Activated T-helper 1 cell treated with anti-CD3 and anti-CD28 coated beads, Interleukin-12 subunit alpha, Interleukin-12 subunit beta, Interleukin-2, Interleukin-4 antibody, amounts not matched to agents 30 ng/mL and 10 ng/mL and 1 ng/mL, durations not matched to agents 14 hours and 24 hours and 36 hours (primary cell): ENCODE measurements around the gene ST14. TPM values are rescaled to one million over a fixed set of nuclear protein-coding genes. Genes with fewer than 3 reads are reported as not detected.

Experiments used
- DNase-seq: peaks from one replicate; pipeline ENCODE4 v3.0.0; 2021; ENCODE audit warnings: low spot score
- H3K27ac Mint-ChIP-seq: one replicate; pipeline ENCODE4 v1.8.0; 2021; ENCODE audit warnings: mild to moderate bottlenecking, mixed read lengths
- H3K27me3 Mint-ChIP-seq: one replicate; pipeline ENCODE4 v1.8.0; 2022; ENCODE audit warnings: mild to moderate bottlenecking, moderate library complexity, mixed read lengths; ENCODE audit not compliant: insufficient read depth
- H3K36me3 Mint-ChIP-seq: one replicate; pipeline ENCODE4 v1.8.0; 2021; ENCODE audit warnings: low read depth, mixed read lengths
- H3K4me1 Mint-ChIP-seq: one replicate; pipeline ENCODE4 v1.8.0; 2021; ENCODE audit warnings: low read depth, mixed read lengths
- H3K4me3 Mint-ChIP-seq: one replicate; pipeline ENCODE4 v1.8.0; 2021; ENCODE audit warnings: mild to moderate bottlenecking, moderate library complexity, mixed read lengths
- H3K9me3 Mint-ChIP-seq: one replicate; pipeline ENCODE4 v1.8.0; 2021; ENCODE audit warnings: mixed read lengths
- intact Hi-C: fragments of 100-400 bp; cut with micrococcal nuclease; formaldehyde crosslinking; loops from one replicate; pipeline ENCODE4 v1.15.1; 2024
- total RNA-seq: library from RNA; stranded (reverse); gene quantifications from 2 replicates; pipeline ENCODE4 v1.2.3, GENCODE V29; 2022

Gene ST14
- not detected in 2 replicates for total RNA-seq

DNA sequence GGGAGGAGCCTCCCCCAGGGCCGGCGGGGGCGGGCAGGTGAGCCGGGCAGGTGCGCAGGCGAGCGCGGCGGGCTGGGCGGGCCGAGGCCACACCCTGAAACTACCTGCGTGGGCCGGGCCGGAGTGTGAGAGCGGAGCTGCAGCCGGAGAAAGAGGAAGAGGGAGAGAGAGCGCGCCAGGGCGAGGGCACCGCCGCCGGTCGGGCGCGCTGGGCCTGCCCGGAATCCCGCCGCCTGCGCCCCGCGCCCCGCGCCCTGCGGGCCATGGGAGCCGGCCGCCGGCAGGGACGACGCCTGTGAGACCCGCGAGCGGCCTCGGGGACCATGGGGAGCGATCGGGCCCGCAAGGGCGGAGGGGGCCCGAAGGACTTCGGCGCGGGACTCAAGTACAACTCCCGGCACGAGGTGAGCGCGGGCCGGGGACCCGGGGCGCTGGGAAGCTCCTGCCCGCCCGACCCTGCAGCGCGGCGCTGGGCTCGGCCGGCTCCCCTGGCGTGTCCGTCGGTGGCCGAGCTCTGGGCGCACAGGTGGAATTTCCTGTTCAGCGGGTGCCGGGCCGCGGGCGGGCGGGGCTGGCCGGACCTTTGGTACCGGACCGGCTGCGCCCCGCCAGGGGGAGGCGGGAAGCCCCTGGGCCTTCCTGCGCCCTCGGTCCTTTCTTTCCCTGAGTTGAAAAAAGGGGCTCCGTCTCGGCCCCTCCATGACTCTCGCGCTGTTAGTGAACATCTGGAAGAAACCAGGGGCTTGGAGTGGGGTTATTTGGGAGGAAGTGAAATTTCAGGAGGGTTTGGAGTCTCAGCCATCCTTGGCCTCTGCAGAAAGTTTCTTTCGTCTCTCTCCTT is at the start of gene ST14:
ST14 (plus strand) TSS at position 126 of the 841 bp plus-strand sequence; CDS start at position 324, 198 bp downstream.
- Mint-ChIP-seq H3K36me3 (no peaks in the 10 kb centered on the region), H3K9me3 (no peaks in the 10 kb centered on the region), H3K4me1 (no peaks in the 10 kb centered on the region), H3K27ac (no peak within 1 kb of the TSS), H3K27me3 (peaks cover 55% of the 10 kb centered on the region), H3K4me3 (peak within 1 kb of the TSS; percentile 52)
- intact Hi-C loops, result no loop called here
- DNase-seq, result no peak

DNA sequence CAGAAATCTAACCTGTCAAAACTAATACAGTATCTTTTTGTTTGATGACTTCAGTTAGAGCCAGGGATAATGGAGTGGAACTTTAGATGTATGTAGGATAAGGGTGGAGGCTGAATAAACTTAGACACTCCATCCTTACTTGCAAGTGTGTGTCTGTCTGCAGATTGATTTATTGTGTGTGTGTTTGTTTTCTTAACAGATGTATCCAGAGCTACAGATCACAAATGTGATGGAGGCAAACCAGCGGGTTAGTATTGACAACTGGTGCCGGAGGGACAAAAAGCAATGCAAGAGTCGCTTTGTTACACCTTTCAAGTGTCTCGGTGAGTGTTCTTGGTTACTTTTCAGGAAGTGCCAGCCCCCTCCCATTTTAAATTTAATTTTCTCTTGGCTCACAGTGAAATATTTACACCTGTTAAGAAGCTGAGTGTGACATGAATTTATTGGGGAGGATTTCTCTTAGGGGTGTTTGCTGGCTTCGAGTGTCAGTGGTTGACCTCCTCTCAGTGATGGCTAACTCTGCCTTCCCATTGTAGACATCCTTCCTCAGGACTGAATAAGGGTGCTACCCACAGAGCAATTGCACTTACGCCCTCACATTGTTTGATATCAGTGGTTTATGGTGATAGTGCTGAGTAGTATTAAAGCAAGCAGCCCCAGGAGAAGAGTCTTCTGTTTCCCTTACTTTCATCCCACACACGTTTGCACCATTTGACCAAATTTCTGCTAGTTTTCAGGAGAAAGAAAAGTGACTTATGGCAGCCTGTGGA is 49.1 kb upstream of the ST14 start:
- intact Hi-C loops, result no loop called here
- peaks cover 8% of the 10 kb centered on the region for H3K36me3 Mint-ChIP-seq
- no peak overlapping the region for H3K4me3 Mint-ChIP-seq
- no peaks in the 10 kb centered on the region for H3K9me3 Mint-ChIP-seq
- H3K27ac Mint-ChIP-seq, result no peak overlapping the region
- peaks cover 9% of the 10 kb centered on the region for H3K27me3 Mint-ChIP-seq
- no peaks in the 10 kb centered on the region for H3K4me1 Mint-ChIP-seq
- no peak for DNase-seq

DNA sequence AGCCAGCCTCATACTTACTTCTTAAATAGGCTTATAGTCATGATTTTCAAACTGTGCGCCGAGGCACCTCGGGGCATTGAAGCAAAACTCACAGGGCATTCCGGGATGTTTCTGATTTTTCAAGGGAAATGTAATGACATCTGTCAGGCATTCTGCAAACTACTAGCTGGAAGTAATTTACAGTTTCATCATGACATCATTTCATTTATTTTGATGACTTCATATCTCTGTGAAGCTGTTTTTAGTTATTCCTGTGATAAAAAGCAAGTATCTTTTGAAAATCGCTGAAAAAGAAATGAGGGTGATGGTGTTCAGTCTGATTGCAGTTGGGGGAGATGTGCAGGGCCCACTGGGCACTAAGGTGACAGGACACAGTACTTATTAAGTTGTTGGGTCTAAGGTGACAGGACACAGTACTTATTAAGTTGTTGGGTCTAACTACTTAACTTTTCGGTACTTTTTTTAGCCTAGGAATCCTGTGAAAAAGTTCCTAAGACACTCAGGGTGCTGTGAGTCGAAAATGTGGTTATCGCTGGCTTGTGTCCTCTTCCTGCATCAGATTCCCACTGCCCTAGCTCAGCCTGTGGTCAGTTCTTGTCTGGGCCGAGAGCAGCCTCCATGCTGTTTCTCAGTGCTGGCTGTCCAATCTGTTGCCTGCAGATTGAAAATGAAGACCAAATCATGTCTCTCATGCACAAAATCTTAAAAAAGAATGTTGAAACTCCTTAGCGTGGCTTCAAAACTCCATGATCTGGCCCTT is 47.3 kb upstream of the ST14 start:
- H3K4me1 Mint-ChIP-seq, result no peaks in the 10 kb centered on the region
- H3K4me3 Mint-ChIP-seq, result no peak overlapping the region
- H3K9me3 Mint-ChIP-seq, result no peaks in the 10 kb centered on the region
- peaks cover 12% of the 10 kb centered on the region for H3K27me3 Mint-ChIP-seq
- peaks cover 6% of the 10 kb centered on the region for H3K36me3 Mint-ChIP-seq
- DNase-seq, result no peak
- intact Hi-C loops, result no loop called here
- H3K27ac Mint-ChIP-seq, result no peak overlapping the region

DNA sequence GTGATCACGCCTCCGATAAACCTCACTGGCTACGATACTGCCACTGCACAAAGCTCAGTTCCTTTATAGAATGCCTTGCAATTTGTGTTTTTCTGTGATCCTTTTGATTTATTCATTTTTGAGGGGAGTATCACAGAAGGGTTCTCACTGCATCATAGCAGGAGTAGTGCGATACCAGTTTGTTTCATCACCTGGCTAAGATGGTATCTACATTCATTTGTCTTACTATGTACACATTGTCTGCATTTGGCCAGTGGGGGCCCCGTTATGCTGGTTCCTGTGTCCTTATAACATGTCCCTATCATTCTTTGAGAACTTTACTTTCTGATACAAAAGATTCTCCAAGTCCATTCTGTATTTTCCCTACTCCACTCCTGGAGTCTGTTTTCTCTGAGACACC is 45.3 kb upstream of the ST14 start:
- Mint-ChIP-seq H3K4me1 (peaks cover 11% of the 10 kb centered on the region), H3K27ac (no peak overlapping the region), H3K36me3 (peaks cover 6% of the 10 kb centered on the region), H3K9me3 (no peaks in the 10 kb centered on the region), H3K27me3 (peaks cover 14% of the 10 kb centered on the region), H3K4me3 (no peak overlapping the region)
- intact Hi-C loops, result no loop called here
- DNase-seq, result no peak

DNA sequence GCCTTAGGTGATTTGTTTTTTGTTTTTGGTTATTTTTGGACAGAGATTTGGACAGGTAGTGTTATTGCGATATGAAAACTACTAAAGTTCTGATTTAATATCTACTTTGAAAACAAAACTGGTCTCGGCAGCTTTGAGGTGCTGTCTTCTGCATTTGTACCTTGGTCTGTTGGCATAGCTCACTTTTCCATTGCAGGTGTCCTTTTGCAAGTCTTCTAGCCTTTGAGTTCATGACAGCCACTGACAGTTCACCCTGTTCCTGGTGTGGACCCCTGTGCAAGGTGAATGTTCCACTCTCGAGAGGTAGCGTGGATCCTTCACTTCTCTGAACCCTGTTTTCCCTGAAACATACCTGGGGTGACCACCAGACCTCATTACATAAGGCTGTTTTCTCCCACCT is 44.9 kb upstream of the ST14 start:
- H3K27me3 Mint-ChIP-seq, result peaks cover 19% of the 10 kb centered on the region
- no peak overlapping the region for H3K27ac Mint-ChIP-seq
- no peaks in the 10 kb centered on the region for H3K9me3 Mint-ChIP-seq
- no peak for DNase-seq
- peaks cover 6% of the 10 kb centered on the region for H3K36me3 Mint-ChIP-seq
- H3K4me3 Mint-ChIP-seq, result no peak overlapping the region
- peaks cover 15% of the 10 kb centered on the region for H3K4me1 Mint-ChIP-seq
- intact Hi-C loops, result no loop called here

DNA sequence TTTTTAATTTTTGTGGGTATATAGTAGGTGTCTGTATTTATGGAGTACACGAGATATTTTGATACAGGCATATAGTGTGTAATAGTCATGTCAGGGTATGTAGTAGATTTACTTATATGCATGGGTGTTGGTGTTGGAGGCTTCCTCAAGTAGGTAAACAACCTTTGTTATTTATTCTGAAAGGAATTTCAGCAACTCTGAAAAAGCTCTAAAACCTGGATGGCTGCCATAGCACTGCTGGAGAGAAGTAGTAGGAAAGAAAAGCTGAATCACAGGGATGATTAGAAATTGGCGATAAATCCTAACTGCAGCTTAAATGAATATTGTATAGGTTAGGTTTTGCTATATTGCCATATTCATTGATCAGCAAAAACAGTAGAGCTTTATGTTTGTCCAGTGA is 44.4 kb upstream of the ST14 start:
- H3K27ac Mint-ChIP-seq, result no peak overlapping the region
- H3K36me3 Mint-ChIP-seq, result peaks cover 5% of the 10 kb centered on the region
- H3K27me3 Mint-ChIP-seq, result peaks cover 21% of the 10 kb centered on the region
- intact Hi-C loops, result no loop called here
- H3K9me3 Mint-ChIP-seq, result no peaks in the 10 kb centered on the region
- H3K4me3 Mint-ChIP-seq, result no peak overlapping the region
- DNase-seq, result no peak
- H3K4me1 Mint-ChIP-seq, result peaks cover 15% of the 10 kb centered on the region

DNA sequence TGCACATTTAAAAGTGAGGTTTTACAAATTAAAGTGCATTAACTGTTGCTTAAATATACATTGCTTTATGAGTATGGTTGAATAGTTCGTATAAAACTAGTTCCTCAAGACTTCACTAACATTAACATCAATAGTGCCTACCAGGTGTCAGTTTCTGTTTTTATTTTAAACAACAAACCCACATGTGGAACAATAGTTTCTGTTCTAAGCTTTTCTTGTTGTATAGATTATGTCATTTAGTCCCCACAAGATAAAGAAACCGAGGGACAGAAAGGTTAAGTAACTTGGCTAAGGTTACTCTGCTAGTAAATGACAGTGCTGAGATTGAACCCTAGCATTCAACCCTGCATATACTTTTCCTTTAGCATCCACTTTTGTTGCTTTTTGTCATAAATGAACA is 41.4 kb upstream of the ST14 start:
- Mint-ChIP-seq H3K9me3 (no peaks in the 10 kb centered on the region), H3K4me3 (no peak overlapping the region), H3K27me3 (peaks cover 30% of the 10 kb centered on the region), H3K27ac (no peak overlapping the region), H3K36me3 (peaks cover 13% of the 10 kb centered on the region), H3K4me1 (peaks cover 30% of the 10 kb centered on the region)
- no peak for DNase-seq
- intact Hi-C loops, result loop anchor here (2.0 kb wide), 1 partner anchor 49 kb away; the partner anchor contains the start of gene APLP2

DNA sequence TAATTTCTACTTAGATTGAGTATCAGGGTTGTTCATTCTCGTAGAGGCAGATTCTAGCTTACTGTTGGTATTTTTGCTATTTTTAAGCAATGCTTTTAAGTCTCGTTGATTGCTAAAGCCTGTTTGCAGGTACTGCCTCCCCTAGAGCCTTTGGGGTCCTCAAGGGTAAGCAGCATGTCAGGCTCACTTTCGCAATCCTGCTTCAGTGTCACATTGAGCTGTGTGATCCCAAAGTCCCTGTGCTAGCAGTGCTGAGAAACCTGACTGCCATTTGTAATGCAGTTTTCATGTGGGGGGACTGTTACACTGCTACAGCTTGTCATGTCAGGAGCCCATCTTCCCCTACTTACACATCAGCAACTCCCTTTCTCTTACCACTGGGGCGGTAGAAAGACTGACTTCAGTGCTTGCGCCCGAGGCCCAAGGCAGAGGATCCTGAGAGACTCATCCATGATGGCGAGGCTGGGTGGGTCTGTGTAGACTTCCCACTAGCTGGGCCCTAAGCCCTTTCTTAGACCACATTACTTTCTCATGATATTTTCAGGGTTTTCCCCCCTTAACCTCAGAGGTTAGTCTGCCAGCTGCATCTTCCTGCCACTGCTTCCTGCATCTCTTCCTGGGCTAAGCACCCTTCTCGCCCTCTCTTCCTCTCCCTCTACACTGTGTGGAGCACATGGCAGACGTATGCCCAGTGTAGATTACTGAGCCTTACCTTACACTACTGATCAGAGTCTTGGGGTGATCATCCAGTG is 40.8 kb upstream of the ST14 start:
- H3K36me3 Mint-ChIP-seq, result peaks cover 17% of the 10 kb centered on the region
- H3K4me1 Mint-ChIP-seq, result peaks cover 30% of the 10 kb centered on the region
- intact Hi-C loops, result loop anchor here (2.0 kb wide), 1 partner anchor 50 kb away; the partner anchor contains the start of gene APLP2
- no peak for DNase-seq
- peaks cover 30% of the 10 kb centered on the region for H3K27me3 Mint-ChIP-seq
- H3K9me3 Mint-ChIP-seq, result no peaks in the 10 kb centered on the region
- H3K4me3 Mint-ChIP-seq, result peak overlapping the region; percentile 38
- H3K27ac Mint-ChIP-seq, result no peak overlapping the region

DNA sequence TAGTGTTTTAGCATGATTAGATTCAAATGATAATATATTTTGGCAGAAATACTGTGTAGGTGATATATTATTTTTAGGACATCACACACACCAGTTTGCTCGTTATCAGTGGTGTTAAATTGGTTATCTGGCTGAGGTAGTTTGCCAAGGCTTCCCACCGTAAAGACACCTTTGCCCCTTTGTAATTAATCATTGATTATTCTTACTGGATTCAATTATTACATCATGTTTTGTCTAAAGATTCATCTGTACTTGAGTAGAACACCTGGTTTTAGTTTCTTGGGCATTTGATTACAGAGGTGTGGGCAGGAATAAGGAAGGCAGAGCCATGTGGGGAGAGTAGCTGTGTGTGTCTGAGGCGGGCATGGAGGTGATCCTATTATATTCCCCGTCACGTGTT is 39.5 kb upstream of the ST14 start:
- H3K4me3 Mint-ChIP-seq, result no peak overlapping the region
- peaks cover 30% of the 10 kb centered on the region for H3K4me1 Mint-ChIP-seq
- H3K27ac Mint-ChIP-seq, result no peak overlapping the region
- H3K9me3 Mint-ChIP-seq, result no peaks in the 10 kb centered on the region
- intact Hi-C loops, result no loop called here
- peaks cover 22% of the 10 kb centered on the region for H3K36me3 Mint-ChIP-seq
- H3K27me3 Mint-ChIP-seq, result peaks cover 25% of the 10 kb centered on the region
- DNase-seq, result no peak

DNA sequence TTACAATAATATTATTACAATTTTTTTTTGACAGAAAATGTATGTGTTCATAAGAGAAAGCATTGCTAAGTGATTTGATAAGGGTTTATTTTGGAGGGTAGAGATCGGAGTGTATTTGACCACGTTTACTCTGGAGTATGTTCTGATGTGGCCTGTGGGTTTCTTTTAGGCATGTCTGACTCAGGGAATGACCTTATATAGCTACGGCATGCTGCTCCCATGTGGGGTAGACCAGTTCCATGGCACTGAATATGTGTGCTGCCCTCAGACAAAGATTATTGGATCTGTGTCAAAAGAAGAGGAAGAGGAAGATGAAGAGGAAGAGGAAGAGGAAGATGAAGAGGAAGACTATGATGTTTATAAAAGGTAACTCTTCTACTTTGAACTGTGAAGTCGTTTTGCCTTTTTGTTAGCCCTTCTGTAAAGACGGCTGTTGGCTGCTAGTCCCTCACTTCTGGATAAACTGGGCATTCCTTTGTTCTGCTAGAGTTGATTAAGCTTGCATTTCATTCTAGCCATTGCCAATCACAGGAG is 38.1 kb upstream of the ST14 start:
- intact Hi-C loops, result no loop called here
- H3K9me3 Mint-ChIP-seq, result no peaks in the 10 kb centered on the region
- H3K27ac Mint-ChIP-seq, result no peak overlapping the region
- H3K4me1 Mint-ChIP-seq, result peaks cover 30% of the 10 kb centered on the region
- DNase-seq, result no peak
- peaks cover 22% of the 10 kb centered on the region for H3K36me3 Mint-ChIP-seq
- no peak overlapping the region for H3K4me3 Mint-ChIP-seq
- H3K27me3 Mint-ChIP-seq, result peaks cover 21% of the 10 kb centered on the region

DNA sequence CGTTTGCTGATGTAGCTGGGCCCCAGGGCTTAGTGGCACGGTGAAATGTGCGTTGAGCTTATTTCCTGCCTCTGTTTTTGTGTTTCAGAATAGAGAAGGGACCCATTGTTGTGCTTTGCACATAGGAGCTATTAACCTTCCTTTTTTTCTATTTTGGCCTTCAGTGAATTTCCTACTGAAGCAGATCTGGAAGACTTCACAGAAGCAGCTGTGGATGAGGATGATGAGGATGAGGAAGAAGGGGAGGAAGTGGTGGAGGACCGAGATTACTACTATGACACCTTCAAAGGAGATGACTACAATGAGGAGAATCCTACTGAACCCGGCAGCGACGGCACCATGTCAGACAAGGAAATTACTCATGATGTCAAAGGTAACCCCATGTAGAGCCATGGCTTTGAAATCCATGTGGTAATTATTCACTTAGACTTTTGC is 37.4 kb upstream of the ST14 start:
- no peak overlapping the region for H3K27ac Mint-ChIP-seq
- intact Hi-C loops, result no loop called here
- H3K4me1 Mint-ChIP-seq, result peaks cover 30% of the 10 kb centered on the region
- H3K9me3 Mint-ChIP-seq, result no peaks in the 10 kb centered on the region
- no peak for DNase-seq
- H3K4me3 Mint-ChIP-seq, result no peak overlapping the region
- peaks cover 22% of the 10 kb centered on the region for H3K36me3 Mint-ChIP-seq
- H3K27me3 Mint-ChIP-seq, result peaks cover 24% of the 10 kb centered on the region
